C4-2B (cell line): Measurements from ENCODE around the gene SORCS2.

Source experiments
- H3K27ac ChIP-seq: fragments of 450-650 bp; 2 replicates; pipeline ENCODE4 v1.5.1; 2017
- ZFX ChIP-seq: fragments of 450-650 bp; IDR thresholded peaks from 2 replicates; pipeline ENCODE4 v1.6.1; 2017
- TF ChIP-seq, protein P1 (sequence below): fragments of 450-650 bp; conservative IDR thresholded peaks from 2 replicates; pipeline ENCODE4 v1.5.1; 2017; ENCODE audit warnings: mild to moderate bottlenecking

Gene SORCS2

DNA sequence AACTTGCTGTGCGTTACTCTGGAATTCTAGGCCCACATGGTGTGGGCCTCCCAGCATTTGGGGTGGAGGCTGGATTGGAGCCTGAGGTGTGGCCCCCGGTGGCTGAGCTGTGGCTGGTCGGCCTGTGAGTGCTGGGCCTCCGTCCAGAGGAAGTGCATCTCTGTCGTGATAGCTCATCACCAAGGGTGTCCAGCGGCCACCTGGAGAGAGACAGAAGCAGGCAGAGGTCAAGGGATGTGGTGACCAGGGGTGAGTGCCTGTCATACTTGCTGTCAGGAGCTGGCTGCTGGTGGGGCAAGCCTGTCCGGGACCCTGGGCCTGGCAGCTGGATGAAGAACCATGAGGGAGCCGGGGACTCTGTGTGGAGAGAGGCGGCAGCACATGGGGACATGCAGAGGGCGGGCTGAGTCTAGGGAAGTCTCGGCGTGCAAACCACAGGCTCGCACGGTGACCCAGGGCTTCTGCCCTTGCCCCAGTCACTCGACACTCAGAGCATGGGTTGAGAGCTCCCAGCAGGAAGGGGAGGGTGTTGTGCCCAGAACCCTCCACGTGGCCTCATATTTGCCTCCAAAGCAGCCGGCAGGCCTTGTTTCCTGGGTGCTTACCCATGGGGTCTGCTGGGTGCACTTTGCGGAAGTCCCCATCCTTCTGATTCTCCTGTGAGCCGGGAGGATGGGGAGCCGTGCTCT lies 6.2 kb downstream of the SORCS2 start:
- no peak for TF ChIP-seq ZFX
- TF ChIP-seq, protein P1, sequence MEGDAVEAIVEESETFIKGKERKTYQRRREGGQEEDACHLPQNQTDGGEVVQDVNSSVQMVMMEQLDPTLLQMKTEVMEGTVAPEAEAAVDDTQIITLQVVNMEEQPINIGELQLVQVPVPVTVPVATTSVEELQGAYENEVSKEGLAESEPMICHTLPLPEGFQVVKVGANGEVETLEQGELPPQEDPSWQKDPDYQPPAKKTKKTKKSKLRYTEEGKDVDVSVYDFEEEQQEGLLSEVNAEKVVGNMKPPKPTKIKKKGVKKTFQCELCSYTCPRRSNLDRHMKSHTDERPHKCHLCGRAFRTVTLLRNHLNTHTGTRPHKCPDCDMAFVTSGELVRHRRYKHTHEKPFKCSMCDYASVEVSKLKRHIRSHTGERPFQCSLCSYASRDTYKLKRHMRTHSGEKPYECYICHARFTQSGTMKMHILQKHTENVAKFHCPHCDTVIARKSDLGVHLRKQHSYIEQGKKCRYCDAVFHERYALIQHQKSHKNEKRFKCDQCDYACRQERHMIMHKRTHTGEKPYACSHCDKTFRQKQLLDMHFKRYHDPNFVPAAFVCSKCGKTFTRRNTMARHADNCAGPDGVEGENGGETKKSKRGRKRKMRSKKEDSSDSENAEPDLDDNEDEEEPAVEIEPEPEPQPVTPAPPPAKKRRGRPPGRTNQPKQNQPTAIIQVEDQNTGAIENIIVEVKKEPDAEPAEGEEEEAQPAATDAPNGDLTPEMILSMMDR = no peak
- no peak overlapping the region for H3K27ac ChIP-seq

DNA sequence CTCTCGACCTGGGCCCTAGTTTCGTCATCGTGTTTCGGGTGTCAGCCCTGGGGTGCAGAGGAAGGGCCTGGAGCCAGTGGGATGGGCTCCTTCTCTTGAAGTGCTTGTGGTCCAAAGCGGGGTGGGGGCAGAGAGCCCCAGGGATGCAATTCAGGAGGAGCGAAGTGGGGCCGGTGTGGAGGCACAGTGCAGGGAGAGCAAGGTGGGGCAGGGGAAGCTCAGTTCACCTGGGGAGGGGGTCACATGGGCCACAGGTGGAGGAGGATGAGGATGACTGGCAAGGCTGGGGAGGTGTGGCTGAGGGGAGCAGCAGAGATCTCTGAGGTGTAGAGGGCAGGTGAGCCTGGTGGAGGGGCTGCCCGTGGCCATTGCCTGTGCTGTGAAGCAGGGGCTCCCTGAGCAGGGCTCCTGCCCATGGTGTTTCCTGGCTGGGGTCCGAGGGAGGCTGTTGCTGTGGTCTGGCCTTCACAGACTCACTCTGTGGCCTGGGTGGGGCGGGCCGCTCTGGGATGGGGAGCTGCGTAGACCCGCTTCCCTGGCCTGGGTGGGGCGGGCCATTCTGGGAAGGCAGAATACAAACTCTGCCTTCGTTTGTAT lies 6.9 kb downstream of the SORCS2 start:
- H3K27ac ChIP-seq = no peak overlapping the region
- TF ChIP-seq, protein P1 = no peak
- no peak for TF ChIP-seq ZFX

DNA sequence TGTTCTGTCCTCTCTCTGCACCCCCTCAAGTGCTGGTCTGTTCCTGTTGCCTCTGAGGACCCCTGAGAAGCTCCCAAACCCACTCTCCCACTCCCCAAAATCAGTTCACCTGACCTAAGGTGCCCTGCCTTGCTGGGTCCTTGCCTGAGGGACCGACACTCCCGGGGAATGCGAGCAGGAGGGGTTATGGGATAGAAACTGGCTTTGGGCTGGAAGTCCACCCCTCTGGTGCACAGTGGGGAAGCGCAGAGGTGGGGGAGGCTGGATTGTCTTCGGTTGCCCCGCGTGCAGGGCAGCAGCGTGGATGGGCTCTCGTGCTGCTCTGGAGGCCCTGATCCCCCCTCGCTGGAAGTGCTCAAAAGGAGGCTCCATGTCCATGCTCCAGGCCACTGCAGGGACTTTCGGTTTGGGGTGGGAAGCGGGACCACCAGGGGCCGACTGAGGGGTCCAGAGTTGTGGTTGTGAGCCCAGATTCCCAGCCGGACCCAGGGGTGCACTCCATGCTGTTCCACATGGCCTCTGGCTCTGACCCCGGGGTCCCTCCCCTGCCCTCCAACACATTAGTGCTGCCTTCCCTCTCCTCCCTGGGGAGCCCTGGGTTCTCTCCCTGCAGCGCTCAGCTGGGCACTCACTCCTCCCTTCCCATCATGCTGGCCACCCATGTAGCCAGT lies 7.6 kb downstream of the SORCS2 start:
- TF ChIP-seq, protein P1 = no peak
- no peak for TF ChIP-seq ZFX
- H3K27ac ChIP-seq = no peak overlapping the region

DNA sequence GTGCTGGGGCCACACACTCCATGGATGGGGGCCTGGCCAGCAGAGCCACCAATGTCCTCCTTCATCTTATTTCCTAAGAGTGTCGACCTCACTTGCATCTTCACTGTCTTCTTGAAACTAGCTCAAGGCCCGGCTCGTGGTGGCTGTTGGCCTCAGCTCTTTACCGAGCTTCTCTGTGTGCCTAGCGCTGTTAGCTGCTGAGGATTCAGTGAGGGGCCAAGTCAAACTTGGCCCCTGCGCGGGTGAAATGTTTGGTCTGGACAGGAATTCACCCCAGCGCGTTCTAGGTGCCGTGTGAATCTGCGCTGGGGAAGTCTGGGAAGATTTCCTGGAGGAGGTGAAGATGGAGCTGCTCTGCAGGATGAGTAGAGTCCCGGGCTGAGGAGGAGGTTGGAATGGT lies 8.5 kb downstream of the SORCS2 start:
- no peak for TF ChIP-seq ZFX
- TF ChIP-seq, protein P1 = no peak

DNA sequence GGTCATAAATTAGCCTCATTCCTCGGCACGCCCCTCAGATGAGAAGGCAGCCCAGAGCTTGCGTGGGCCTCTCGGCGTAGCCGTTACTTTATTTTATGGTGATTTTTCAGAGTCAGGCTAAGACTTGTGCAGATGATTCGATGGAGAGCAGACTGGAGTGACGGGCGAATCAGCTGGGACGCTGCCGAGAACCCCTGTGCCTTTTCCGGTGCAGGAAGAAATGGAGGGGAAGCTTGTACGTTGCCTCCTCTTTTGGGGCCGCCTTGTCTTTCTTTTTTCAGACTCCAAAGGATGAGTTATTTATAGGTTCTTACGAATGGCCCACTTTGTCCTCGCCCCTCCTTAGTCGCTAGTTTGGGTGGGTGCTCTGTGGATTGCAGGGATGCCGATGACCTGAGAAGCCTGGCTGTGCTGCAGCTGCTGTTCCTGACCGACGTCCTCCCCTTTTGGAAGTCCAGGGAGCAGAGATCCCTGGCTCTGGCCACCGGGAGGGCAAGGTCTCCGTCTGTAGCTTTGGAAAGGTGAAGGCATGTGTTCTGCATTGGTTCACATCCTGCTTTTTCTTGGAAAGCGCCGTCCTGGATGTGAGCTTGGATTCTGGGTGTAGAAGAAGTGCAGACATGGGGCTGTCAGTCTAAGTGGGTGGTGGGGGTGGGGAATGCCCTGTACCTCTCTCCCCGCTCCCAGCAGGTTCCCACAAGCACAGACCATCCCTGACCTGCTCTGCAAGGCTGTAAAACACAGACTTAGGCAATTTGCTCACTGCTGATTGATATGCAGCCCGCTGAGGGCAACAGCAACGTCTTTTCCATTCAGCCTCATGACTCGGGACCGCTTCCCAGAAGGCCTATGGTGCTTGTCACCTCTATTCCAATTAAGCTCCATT lies 9.3 kb downstream of the SORCS2 start:
- TF ChIP-seq, protein P1 = no peak
- no peak for TF ChIP-seq ZFX
- H3K27ac ChIP-seq = no peak overlapping the region

More for the DNA sequence above, 8.5 kb downstream of the SORCS2 start:
- H3K27ac ChIP-seq = no peak overlapping the region

DNA sequence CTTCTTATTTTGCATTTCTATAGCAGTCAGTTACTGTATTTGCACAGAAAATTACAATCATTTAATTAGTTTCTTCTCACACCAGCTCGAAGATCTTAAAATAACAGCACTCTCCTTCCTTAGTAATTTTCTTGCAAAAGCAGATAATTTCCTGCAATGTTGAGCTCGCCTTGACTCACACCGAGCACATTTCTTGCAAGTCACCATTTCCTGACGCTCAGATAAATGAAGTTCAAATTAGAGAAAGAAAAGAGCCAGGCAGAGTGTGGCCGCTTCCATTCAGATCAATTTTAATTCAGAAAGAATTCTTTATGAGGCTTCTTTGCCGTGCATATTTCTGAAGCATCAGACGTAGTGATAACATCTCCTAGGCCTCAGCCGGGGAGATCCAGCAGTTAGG lies 10.1 kb downstream of the SORCS2 start:
- TF ChIP-seq, protein P1 = no peak
- no peak for TF ChIP-seq ZFX
- no peak overlapping the region for H3K27ac ChIP-seq
